Trophoblast cell (in vitro differentiated cells and primary cell): ENCODE measurements around the gene SHQ1. TPM values are rescaled to one million over a fixed set of nuclear protein-coding genes. Genes with fewer than 3 reads are reported as not detected.

Experiments
- DNase-seq, 2 donors: peaks; one replicate each; pipeline ENCODE4 v3.0.0-alpha.2; 2016
- H2AFZ ChIP-seq: 2 replicates; pipeline ENCODE4 v1.6.1; 2013; ENCODE audit warnings: low read length, moderate library complexity, mild to moderate bottlenecking; ENCODE audit not compliant: insufficient read depth, poor library complexity
- H2AK5ac ChIP-seq: 2 replicates; pipeline ENCODE4 v1.6.1; 2013; ENCODE audit warnings: mild to moderate bottlenecking, low read length
- H2BK120ac ChIP-seq: 2 replicates; pipeline ENCODE4 v1.6.1; 2013; ENCODE audit warnings: low read length, mild to moderate bottlenecking, moderate library complexity; ENCODE audit not compliant: insufficient read depth, poor library complexity
- H2BK12ac ChIP-seq: 2 replicates; pipeline ENCODE4 v1.6.1; 2013; ENCODE audit warnings: mild to moderate bottlenecking, low read length, moderate library complexity
- H2BK5ac ChIP-seq: 2 replicates; pipeline ENCODE4 v1.6.1; 2013; ENCODE audit warnings: low read length, low read depth, moderate library complexity, mild to moderate bottlenecking; ENCODE audit not compliant: poor library complexity
- H3K14ac ChIP-seq: 2 replicates; pipeline ENCODE4 v1.6.1; 2013; ENCODE audit warnings: mild to moderate bottlenecking, low read length
- H3K18ac ChIP-seq: 2 replicates; pipeline ENCODE4 v1.6.1; 2013; ENCODE audit warnings: mild to moderate bottlenecking, low read length
- H3K23ac ChIP-seq: 2 replicates; pipeline ENCODE4 v1.6.1; 2013; ENCODE audit warnings: low read length
- H3K27ac ChIP-seq: 2 replicates; pipeline ENCODE4 v1.5.1; 2013; ENCODE audit warnings: low read depth, mild to moderate bottlenecking, inconsistent platforms, low read length, moderate library complexity
- H3K27me3 ChIP-seq: 2 replicates; pipeline ENCODE4 v1.6.1; 2013; ENCODE audit warnings: inconsistent platforms, mild to moderate bottlenecking, low read length, moderate library complexity; ENCODE audit not compliant: insufficient read depth
- H3K36me3 ChIP-seq, 2 experiments: 1 replicate in 1 of 2; 2 replicates in 1 of 2; pipeline ENCODE4 v1.6.1; 2013; ENCODE audit warnings: low read length in 2 of 2, mild to moderate bottlenecking in 2 of 2, moderate library complexity in 1 of 2; ENCODE audit not compliant: insufficient read depth in 2 of 2, control insufficient read depth in 1 of 2
- H3K4ac ChIP-seq: 2 replicates; pipeline ENCODE4 v1.6.1; 2013; ENCODE audit warnings: low read depth, mild to moderate bottlenecking, low read length, moderate library complexity
- H3K4me1 ChIP-seq, 2 experiments: 1 replicate in 1 of 2; 2 replicates in 1 of 2; pipeline ENCODE4 v1.6.1; 2013; ENCODE audit warnings: low read length in 2 of 2, mild to moderate bottlenecking in 2 of 2, moderate library complexity in 1 of 2; ENCODE audit not compliant: insufficient read depth in 2 of 2, control insufficient read depth in 1 of 2
- H3K4me2 ChIP-seq: 2 replicates; pipeline ENCODE4 v1.6.1; 2013; ENCODE audit warnings: inconsistent platforms, mild to moderate bottlenecking, low read length, moderate library complexity
- H3K4me3 ChIP-seq: 2 replicates; pipeline ENCODE4 v1.5.1; 2013; ENCODE audit warnings: mild to moderate bottlenecking, low read depth, low read length, inconsistent platforms
- H3K79me1 ChIP-seq: one replicate; pipeline ENCODE4 v1.6.1; 2013; ENCODE audit warnings: low read length
- H3K79me2 ChIP-seq: 2 replicates; pipeline ENCODE4 v1.6.1; 2013; ENCODE audit warnings: low read length, mild to moderate bottlenecking; ENCODE audit not compliant: control insufficient read depth, insufficient read depth, poor library complexity
- H3K9ac ChIP-seq: 2 replicates; pipeline ENCODE4 v1.6.1; 2013; ENCODE audit warnings: mild to moderate bottlenecking, low read length
- H3K9me3 ChIP-seq: 2 replicates; pipeline ENCODE4 v1.6.1; 2013; ENCODE audit warnings: low read depth, mild to moderate bottlenecking, control low read depth, inconsistent platforms, low read length; ENCODE audit not compliant: insufficient read depth
- H4K12ac ChIP-seq: 2 replicates; pipeline ENCODE4 v1.6.1; 2013; ENCODE audit warnings: low read depth, mild to moderate bottlenecking, low read length, moderate library complexity
- H4K8ac ChIP-seq: 2 replicates; pipeline ENCODE4 v1.6.1; 2013; ENCODE audit warnings: low read depth, mild to moderate bottlenecking, low read length, moderate library complexity
- H4K91ac ChIP-seq: one replicate; pipeline ENCODE4 v1.6.1; 2013; ENCODE audit warnings: low read depth, mild to moderate bottlenecking, low read length, moderate library complexity
- WGBS: extraction: QIAGEN DNeasy Blood & Tissue Kit; methylation state at CpG from one replicate; pipeline ENCODE4 v1.1.7; 2013; ENCODE audit warnings: missing lambda C conversion rate; ENCODE audit not compliant: insufficient read length, insufficient coverage; ENCODE audit errors: extremely low coverage; 5-methylcytosine and 5-hydroxymethylcytosine counted together
- polyA plus RNA-seq: library from polyadenylated mRNA; stranded (reverse); fragments of 200-250 nt; gene quantifications from 2 replicates; pipeline ENCODE4 v1.2.3, GENCODE V29; 2013

SHQ1 gene
- polyA plus RNA-seq, result 10.1 and 10.5 TPM in 2 replicates

GRCh38 chr3:72847751-72848702, at the start of gene SHQ1:
SHQ1 (minus strand) TSS chr3:72848445; CDS start chr3:72848340, 105 bp downstream.
- Histone ChIP-seq H3K18ac (no peak within 1 kb of the TSS), H2AK5ac (no peak within 1 kb of the TSS), H4K12ac (no peak within 1 kb of the TSS), H3K4me2 (peak within 1 kb of the TSS; percentile 86), H3K79me2 (no peaks in the 10 kb centered on the region), H2AFZ (peak within 1 kb of the TSS; percentile 55), H3K9ac (peak within 1 kb of the TSS; percentile 80), H3K4me1 (peaks cover 0 to 2% of the 10 kb centered on the region in 2 experiments), H2BK12ac (no peak within 1 kb of the TSS), H4K91ac (no peak within 1 kb of the TSS), H3K23ac (no peak within 1 kb of the TSS), H3K79me1 (no peaks in the 10 kb centered on the region), H4K8ac (peak within 1 kb of the TSS; percentile 66), H3K9me3 (no peaks in the 10 kb centered on the region), H3K27ac (no peak within 1 kb of the TSS), H3K36me3 (no peaks in the 10 kb centered on the region), H2BK120ac (no peak within 1 kb of the TSS), H3K4ac (no peak within 1 kb of the TSS), H3K14ac (peak within 1 kb of the TSS; percentile 57), H3K4me3 (peak within 1 kb of the TSS; percentile 90), H3K27me3 (no peaks in the 10 kb centered on the region), H2BK5ac (no peak within 1 kb of the TSS)
- DNase-seq, result peak; percentile 97 to 99
- no CpG with 5 or more reads among the region's 86 CpGs for WGBS

GRCh38 chr3:72897758-72898007, 49.4 kb upstream of the SHQ1 start:
- Histone ChIP-seq H2BK12ac (no peak overlapping the region), H2BK120ac (no peak overlapping the region), H3K36me3 (no peaks in the 10 kb centered on the region), H3K27ac (no peak overlapping the region), H3K14ac (no peak overlapping the region), H3K4ac (no peak overlapping the region), H4K91ac (no peak overlapping the region), H2AK5ac (no peak overlapping the region), H3K9me3 (no peaks in the 10 kb centered on the region), H3K4me2 (no peak overlapping the region), H3K79me1 (peaks cover 1% of the 10 kb centered on the region), H3K23ac (no peak overlapping the region), H3K4me1 (peaks cover 4% of the 10 kb centered on the region in 2 experiments), H4K12ac (no peak overlapping the region), H2AFZ (no peak overlapping the region), H3K18ac (no peak overlapping the region), H3K79me2 (no peaks in the 10 kb centered on the region), H3K9ac (no peak overlapping the region), H4K8ac (no peak overlapping the region), H2BK5ac (no peak overlapping the region), H3K27me3 (no peaks in the 10 kb centered on the region), H3K4me3 (no peak overlapping the region)
- no peak for DNase-seq

GRCh38 chr3:72896996-72897757, 48.9 kb upstream of the SHQ1 start:
- Histone ChIP-seq H3K79me1 (peaks cover 1% of the 10 kb centered on the region), H2AK5ac (no peak overlapping the region), H4K8ac (no peak overlapping the region), H4K12ac (no peak overlapping the region), H3K14ac (no peak overlapping the region), H2BK12ac (no peak overlapping the region), H4K91ac (no peak overlapping the region), H3K4me2 (no peak overlapping the region), H2BK120ac (no peak overlapping the region), H3K9me3 (no peaks in the 10 kb centered on the region), H3K4me1 (peaks cover 4% of the 10 kb centered on the region in 2 experiments), H3K4ac (no peak overlapping the region), H3K27ac (peak overlapping the region; percentile 16), H3K27me3 (no peaks in the 10 kb centered on the region), H3K9ac (no peak overlapping the region), H3K18ac (no peak overlapping the region), H3K79me2 (no peaks in the 10 kb centered on the region), H3K23ac (no peak overlapping the region), H2AFZ (no peak overlapping the region), H3K36me3 (no peaks in the 10 kb centered on the region), H3K4me3 (no peak overlapping the region), H2BK5ac (no peak overlapping the region)
- no peak for DNase-seq
- no CpG with 5 or more reads among the region's 4 CpGs for WGBS

DNA sequence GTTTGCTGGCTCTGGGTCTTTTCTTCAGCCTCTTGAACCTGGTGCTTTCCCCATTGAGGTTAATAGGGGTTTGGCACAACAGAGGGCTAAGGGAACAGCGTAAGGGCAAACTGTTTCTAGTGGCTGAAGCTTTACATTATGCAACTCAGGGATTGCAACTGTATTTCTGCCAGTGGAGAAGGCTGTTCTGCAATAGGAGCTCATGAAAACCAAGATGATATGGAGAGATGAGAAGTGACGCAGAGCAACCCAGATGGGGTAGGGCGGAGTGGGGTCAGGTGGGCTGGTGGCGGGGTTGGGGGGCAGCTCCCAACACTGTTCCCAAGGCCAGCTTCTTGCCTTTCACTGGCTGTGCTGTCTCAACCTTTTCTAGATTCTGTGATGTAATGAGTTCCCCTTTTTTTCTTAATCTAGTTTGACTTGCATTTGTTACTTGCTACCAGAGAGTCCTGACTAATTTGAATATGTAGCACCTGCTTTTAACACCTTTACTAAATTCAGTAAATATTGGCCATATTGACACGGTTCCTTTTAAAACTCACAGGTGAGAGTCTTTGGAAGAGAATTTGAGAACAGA, 46.8 kb upstream of the SHQ1 start:
- Histone ChIP-seq H3K79me1 (peaks cover 3% of the 10 kb centered on the region), H3K27me3 (no peaks in the 10 kb centered on the region), H3K14ac (no peak overlapping the region), H3K4me1 (peaks cover 10 to 12% of the 10 kb centered on the region in 2 experiments), H3K9me3 (no peaks in the 10 kb centered on the region), H2BK5ac (no peak overlapping the region), H2BK120ac (no peak overlapping the region), H3K36me3 (no peaks in the 10 kb centered on the region), H3K27ac (no peak overlapping the region), H4K8ac (no peak overlapping the region), H2AFZ (no peak overlapping the region), H4K12ac (no peak overlapping the region), H3K9ac (no peak overlapping the region), H3K79me2 (no peaks in the 10 kb centered on the region), H2BK12ac (no peak overlapping the region), H3K4me3 (no peak overlapping the region), H3K4me2 (no peak overlapping the region), H3K4ac (no peak overlapping the region), H3K23ac (no peak overlapping the region), H2AK5ac (no peak overlapping the region), H3K18ac (no peak overlapping the region), H4K91ac (no peak overlapping the region)
- WGBS, result no CpG with 5 or more reads among the region's 5 CpGs
- no peak for DNase-seq
